IMR-90 (cell line): ENCODE results near the gene PLB1.

Experiments
- BHLHE40 ChIP-seq: fragments of 150-350 bp; IDR thresholded peaks from 2 replicates; pipeline ENCODE4 v1.6.1; 2016; ENCODE audit warnings: mild to moderate bottlenecking, low read depth, low read length
- CHD1 ChIP-seq: IDR thresholded peaks from 2 replicates; pipeline ENCODE4 v1.6.1; 2012; ENCODE audit warnings: low read depth, low read length, improper control_type of control experiment
- CTCF ChIP-seq: conservative IDR thresholded peaks from 2 replicates; pipeline ENCODE4 v1.5.1; 2012; ENCODE audit warnings: mild to moderate bottlenecking, low read depth, low read length, improper control_type of control experiment
- MAFK ChIP-seq: IDR thresholded peaks from 2 replicates; pipeline ENCODE4 v1.6.1; 2012; ENCODE audit warnings: low read depth, low read length, improper control_type of control experiment
- POLR2A ChIP-seq: IDR thresholded peaks from 2 replicates; pipeline ENCODE4 v1.6.1; 2012; ENCODE audit warnings: mild to moderate bottlenecking, low read depth, low read length
- RAD21 ChIP-seq: IDR thresholded peaks from 2 replicates; pipeline ENCODE4 v1.6.1; 2012; ENCODE audit warnings: low read length, improper control_type of control experiment
- RCOR1 ChIP-seq: IDR thresholded peaks from 2 replicates; pipeline ENCODE4 v1.6.1; 2012; ENCODE audit warnings: mild to moderate bottlenecking, low read length, improper control_type of control experiment; ENCODE audit not compliant: insufficient replicate concordance
- RFX5 ChIP-seq: IDR thresholded peaks from 2 replicates; pipeline ENCODE4 v1.8.0; 2012; ENCODE audit warnings: low read depth, mild to moderate bottlenecking, low read length, moderate library complexity
- TF ChIP-seq, protein P1 (sequence below): fragments of 150-350 bp; IDR thresholded peaks from 2 replicates; pipeline ENCODE4 v1.6.1; 2017; ENCODE audit warnings: mild to moderate bottlenecking, antibody characterized with exemption, low read length, low read depth

DNA sequence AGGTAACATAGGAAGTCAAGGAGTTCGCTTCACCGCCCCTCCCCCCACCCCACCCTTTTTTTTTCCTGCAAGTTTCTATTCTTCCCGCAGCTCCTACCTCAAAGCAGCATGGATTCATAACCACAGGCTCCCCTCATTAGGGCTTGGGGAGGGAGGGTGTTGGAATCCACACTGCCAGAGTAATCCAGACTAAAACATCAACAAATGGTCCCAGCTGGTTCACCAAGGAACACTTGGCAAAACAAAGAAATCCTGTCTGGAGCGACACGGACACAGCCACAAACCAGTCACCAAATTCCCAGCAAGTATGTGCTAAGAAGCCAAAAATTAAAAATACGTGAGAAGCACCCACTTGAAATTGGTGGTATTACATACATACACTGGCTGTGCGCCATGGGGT is 148.9 kb downstream of the PLB1 start:
- no peak for TF ChIP-seq RFX5
- TF ChIP-seq, protein P1, sequence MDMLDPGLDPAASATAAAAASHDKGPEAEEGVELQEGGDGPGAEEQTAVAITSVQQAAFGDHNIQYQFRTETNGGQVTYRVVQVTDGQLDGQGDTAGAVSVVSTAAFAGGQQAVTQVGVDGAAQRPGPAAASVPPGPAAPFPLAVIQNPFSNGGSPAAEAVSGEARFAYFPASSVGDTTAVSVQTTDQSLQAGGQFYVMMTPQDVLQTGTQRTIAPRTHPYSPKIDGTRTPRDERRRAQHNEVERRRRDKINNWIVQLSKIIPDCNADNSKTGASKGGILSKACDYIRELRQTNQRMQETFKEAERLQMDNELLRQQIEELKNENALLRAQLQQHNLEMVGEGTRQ = no peak
- no peak for TF ChIP-seq CTCF
- no peak for TF ChIP-seq POLR2A
- no peak for TF ChIP-seq MAFK
- TF ChIP-seq BHLHE40 = no peak
- no peak for TF ChIP-seq RCOR1
- no peak for TF ChIP-seq CHD1
- TF ChIP-seq RAD21 = no peak
